H1 (cell line): Measurements from ENCODE around the gene MPP4. TPM values are rescaled to one million over a fixed set of nuclear protein-coding genes. Genes with fewer than 3 reads are reported as not detected.

Experiments used
- CTCF ChIA-PET: fragments of 300-600 bp; sonication (Branson Sonifier 250); formaldehyde crosslinking; loops from one replicate; lab custom pipeline; 2021; ENCODE audit not compliant: partially characterized antibody; lab: Charles Lee
- POLR2A ChIA-PET: fragments of 300-600 bp; sonication (Branson Sonifier 250); formaldehyde crosslinking; loops from one replicate; lab custom pipeline; 2021; ENCODE audit warnings: inconsistent platforms; ENCODE audit not compliant: partially characterized antibody; lab: Charles Lee
- DNase-seq, 2 experiments: peaks; one replicate each; pipeline versions ENCODE4 v3.0.0 to v3.0.0-alpha.2; 2010 to 2022; ENCODE audit warnings: low spot score in 2 of 2, low read depth in 1 of 2, mixed read lengths in 1 of 2
- FAIRE-seq: peaks from 2 replicates; lab custom pipeline; 2011; peaks lifted over from hg19 to GRCh38; lab: Jason Lieb, UNC
- H2AFZ ChIP-seq: 2 replicates; pipeline ENCODE4 v1.8.1; 2012; ENCODE audit warnings: low read length, inconsistent platforms
- H2AK5ac ChIP-seq: 2 replicates; pipeline ENCODE4 v1.6.1; 2013; ENCODE audit warnings: low read depth, low read length
- H2BK120ac ChIP-seq: replicated peaks from 2 replicates; pipeline ENCODE3; 2013; ENCODE audit warnings: low read depth, low read length, inconsistent platforms
- H2BK12ac ChIP-seq: 2 replicates; pipeline ENCODE4 v1.6.1; 2013; ENCODE audit warnings: low read depth, low read length
- H2BK15ac ChIP-seq: 2 replicates; pipeline ENCODE4 v1.6.1; 2013; ENCODE audit warnings: low read length
- H2BK20ac ChIP-seq: 2 replicates; pipeline ENCODE4 v1.6.1; 2013; ENCODE audit warnings: low read length
- H2BK5ac ChIP-seq: 2 replicates; pipeline ENCODE4 v1.6.1; 2013; ENCODE audit warnings: low read depth, low read length
- H3K14ac ChIP-seq: 2 replicates; pipeline ENCODE4 v1.6.1; 2013; ENCODE audit warnings: inconsistent platforms; ENCODE audit not compliant: insufficient read length
- H3K18ac ChIP-seq: 2 replicates; pipeline ENCODE4 v1.6.1; 2013; ENCODE audit warnings: low read length; ENCODE audit errors: extremely low read depth
- H3K23ac ChIP-seq: 2 replicates; pipeline ENCODE4 v1.6.1; 2013; ENCODE audit warnings: inconsistent platforms; ENCODE audit not compliant: insufficient read length
- H3K23me2 ChIP-seq: 2 replicates; pipeline ENCODE4 v1.6.1; 2013; ENCODE audit warnings: low read depth, low read length
- H3K27ac ChIP-seq: 2 replicates; pipeline ENCODE4 v1.6.1; 2011; ENCODE audit warnings: low read depth, low read length, inconsistent platforms
- H3K27me3 ChIP-seq, 4 experiments: replicated peaks in 1 of 4; 1 replicate in 1 of 4; 2 replicates in 3 of 4; pipeline versions ENCODE4 v1.6.1 to v1.8.1; 2011 to 2013; ENCODE audit warnings: low read length in 3 of 4, mild to moderate bottlenecking in 3 of 4, inconsistent platforms in 2 of 4, mixed read lengths in 2 of 4, moderate library complexity in 1 of 4; ENCODE audit not compliant: control insufficient read depth in 3 of 4, insufficient read depth in 3 of 4; ENCODE audit errors: extremely low read depth in 1 of 4
- H3K36me3 ChIP-seq, 4 experiments: 2 replicates each; pipeline versions ENCODE4 v1.6.1 to v1.8.1; 2011 to 2013; ENCODE audit warnings: mild to moderate bottlenecking in 4 of 4, low read length in 3 of 4, moderate library complexity in 2 of 4, control low read depth in 1 of 4, inconsistent platforms in 1 of 4; ENCODE audit not compliant: insufficient read depth in 4 of 4, control insufficient read depth in 2 of 4
- H3K4ac ChIP-seq: replicated peaks from 2 replicates; pipeline ENCODE3; 2013; ENCODE audit warnings: low read length, low read depth, mixed read lengths, inconsistent platforms; ENCODE audit not compliant: insufficient read length
- H3K4me1 ChIP-seq, 4 experiments: replicated peaks in 1 of 4; 1 replicate in 1 of 4; 2 replicates in 3 of 4; pipeline versions ENCODE4 v1.6.1 to v1.8.1; 2011 to 2013; ENCODE audit warnings: low read length in 3 of 4, inconsistent platforms in 2 of 4, mixed read lengths in 1 of 4; ENCODE audit not compliant: insufficient read depth in 4 of 4, control insufficient read depth in 3 of 4
- H3K4me2 ChIP-seq, 2 experiments: 2 replicates each; pipeline versions ENCODE4 v1.6.1 to v1.8.1; 2011 to 2013; ENCODE audit warnings: low read depth in 2 of 2, low read length in 2 of 2, control low read depth in 1 of 2, inconsistent platforms in 1 of 2, mild to moderate bottlenecking in 1 of 2; ENCODE audit not compliant: insufficient read depth in 1 of 2
- H3K4me3 ChIP-seq, 4 experiments: fragments of 200-600, 300-600 bp in 1 of 4; sonication (generic), shearing (Covaris generic), sonication (Bioruptor Twin) in 1 of 4; 2 replicates each; pipeline versions ENCODE4 v1.5.1 to v1.8.1; 2011 to 2016; ENCODE audit warnings: low read length in 4 of 4, low read depth in 3 of 4, control low read depth in 2 of 4, inconsistent platforms in 2 of 4, mild to moderate bottlenecking in 2 of 4, mixed read lengths in 1 of 4, moderate library complexity in 1 of 4; ENCODE audit not compliant: insufficient read depth in 2 of 4; ENCODE audit errors: extremely low read depth in 1 of 4
- H3K56ac ChIP-seq: replicated peaks from 2 replicates; pipeline ENCODE3; 2013; ENCODE audit warnings: low read depth, mild to moderate bottlenecking, mixed read lengths, low read length, inconsistent platforms; ENCODE audit not compliant: insufficient read length
- H3K79me1 ChIP-seq: 2 replicates; pipeline ENCODE4 v1.6.1; 2013; ENCODE audit warnings: low read depth, low read length, control low read depth
- H3K79me2 ChIP-seq, 2 experiments: 2 replicates each; pipeline versions ENCODE4 v1.6.1 to v1.8.1; 2012 to 2013; ENCODE audit warnings: low read length in 2 of 2, mild to moderate bottlenecking in 2 of 2, inconsistent platforms in 1 of 2; ENCODE audit not compliant: insufficient read depth in 2 of 2, control insufficient read depth in 1 of 2
- H3K9ac ChIP-seq, 4 experiments: replicated peaks in 1 of 4; 1 replicate in 1 of 4; 2 replicates in 3 of 4; pipeline versions ENCODE4 v1.6.1 to v1.8.1; 2011 to 2013; ENCODE audit warnings: low read depth in 3 of 4, low read length in 3 of 4, control low read depth in 2 of 4, mild to moderate bottlenecking in 2 of 4, moderate library complexity in 2 of 4, inconsistent platforms in 1 of 4; ENCODE audit errors: extremely low read depth in 1 of 4
- H3K9me3 ChIP-seq, 2 experiments: 2 replicates each; pipeline versions ENCODE4 v1.6.1 to v1.8.1; 2012 to 2013; ENCODE audit warnings: mild to moderate bottlenecking in 2 of 2, moderate library complexity in 2 of 2, control low read depth in 1 of 2, inconsistent platforms in 1 of 2, low read depth in 1 of 2, low read length in 1 of 2, mixed read lengths in 1 of 2; ENCODE audit not compliant: insufficient read depth in 2 of 2
- H4K20me1 ChIP-seq, 2 experiments: replicated peaks in 1 of 2; 2 replicates each; pipeline versions ENCODE3 to v1.8.1; 2011 to 2013; ENCODE audit warnings: inconsistent platforms in 2 of 2, low read length in 2 of 2, mild to moderate bottlenecking in 1 of 2; ENCODE audit not compliant: insufficient read depth in 2 of 2, control insufficient read depth in 1 of 2
- H4K5ac ChIP-seq: 2 replicates; pipeline ENCODE4 v1.6.1; 2013; ENCODE audit warnings: low read length, low read depth, mixed read lengths, inconsistent platforms; ENCODE audit not compliant: insufficient read length
- H4K8ac ChIP-seq: 2 replicates; pipeline ENCODE4 v1.8.0; 2013; ENCODE audit warnings: mild to moderate bottlenecking, moderate library complexity, low read length, inconsistent platforms; ENCODE audit not compliant: insufficient read depth; ENCODE audit errors: extremely low read depth
- H4K91ac ChIP-seq: replicated peaks from 2 replicates; pipeline ENCODE3; 2013; ENCODE audit warnings: low read length, mixed read lengths, inconsistent platforms; ENCODE audit not compliant: insufficient read length
- E2F6 ChIP-seq: IDR thresholded peaks from 2 replicates; pipeline ENCODE4 v1.6.1; 2012; ENCODE audit warnings: inconsistent platforms
- NANOG ChIP-seq: IDR thresholded peaks from 2 replicates; pipeline ENCODE4 v1.6.1; 2011; ENCODE audit warnings: low read length, low read depth, mild to moderate bottlenecking, inconsistent platforms; ENCODE audit not compliant: insufficient read depth, poor library complexity, severe bottlenecking
- NRF1 ChIP-seq: IDR thresholded peaks from 2 replicates; pipeline ENCODE4 v1.6.1; 2011; ENCODE audit warnings: mild to moderate bottlenecking, low read depth, low read length, improper control_type of control experiment
- RAD21 ChIP-seq, 2 experiments: IDR thresholded peaks in 1 of 2; conservative IDR thresholded peaks in 1 of 2; 2 replicates each; pipeline ENCODE4 v1.6.1; 2011; ENCODE audit warnings: low read depth in 2 of 2, low read length in 2 of 2, improper control_type of control experiment in 1 of 2, inconsistent platforms in 1 of 2, mild to moderate bottlenecking in 1 of 2, moderate library complexity in 1 of 2
- SRF ChIP-seq: IDR thresholded peaks from 2 replicates; pipeline ENCODE4 v1.6.1; 2011; ENCODE audit warnings: mild to moderate bottlenecking, low read depth, low read length, moderate library complexity
- WGBS, 2 experiments: shearing (Covaris generic) in 1 of 2; methylation state at CpG; one replicate each; pipeline versions ENCODE4 v1.1.6 to v1.1.7; 2013 to 2015; ENCODE audit warnings: low lambda C conversion rate in 2 of 2, mixed read lengths in 2 of 2, inconsistent platforms in 1 of 2, low coverage in 1 of 2, missing lambda C conversion rate in 1 of 2; ENCODE audit not compliant: insufficient replicate concordance in 2 of 2, insufficient coverage in 1 of 2, insufficient read length in 1 of 2; ENCODE audit errors: extremely low coverage in 1 of 2, missing lambda C conversion rate in 1 of 2; 5-methylcytosine and 5-hydroxymethylcytosine counted together
- polyA plus RNA-seq, 7 experiments: library from polyadenylated mRNA; depleted of rRNA in 3 of 7; stranded (reverse) in 5 of 7; unstranded in 2 of 7; fragments of >200 nt in 5 of 7; fragments of 200-250 nt in 2 of 7; gene quantifications; 1 replicate in 5 of 7; 2 replicates in 1 of 7; 4 replicates in 1 of 7; pipeline versions ENCODE4 v1.2.1 to v1.2.3, GENCODE V29; 2011 to 2013; ENCODE audit warnings: missing spikeins in 2 of 7, mixed read lengths in 2 of 7
- total RNA-seq: library from RNA; stranded (reverse); fragmentation: NEBNext Ultra II Directional; extraction: Animal tissue kit (Norgen Biotek cat#: 25700); gene quantifications from 2 replicates; pipeline ENCODE4 v1.2.1, GENCODE V29; 2021

The MPP4 gene
- total and polyA plus RNA-seq, 2 of the 8 experiments (the other 6 are each of a cell fraction or from before 2014, with no cell fraction given) = not detected

- CTCF ChIA-PET = no interaction called here
Measured at GRCh38 chr2:201597397-201597796, 101.0 kb downstream of the MPP4 start.

More at GRCh38 chr2:201597397-201597796, 101.0 kb downstream of the MPP4 start:
- Histone ChIP-seq H3K9me3 (no peaks in the 10 kb centered on the region), H2BK12ac (no peak overlapping the region), H2BK15ac (no peak overlapping the region), H2AK5ac (no peak overlapping the region), H3K23me2 (no peaks in the 10 kb centered on the region; the same call in 1 of the 2 replicates), H3K36me3 (no peaks in the 10 kb centered on the region), H2BK5ac (no peak overlapping the region), H3K4me2 (no peak overlapping the region), H2BK20ac (no peak overlapping the region), H3K4me3 (no peak overlapping the region), H4K5ac (no peak overlapping the region), H3K4ac (no peak overlapping the region), H3K14ac (no peak overlapping the region), H3K27ac (no peak overlapping the region), H4K91ac (no peak overlapping the region), H3K79me1 (no peaks in the 10 kb centered on the region), H3K27me3 (no peaks in the 10 kb centered on the region), H3K4me1 (no peaks in the 10 kb centered on the region), H3K56ac (no peak overlapping the region), H4K8ac (no peak overlapping the region), H3K23ac (no peak overlapping the region), H3K9ac (no peak overlapping the region), H3K18ac (no peak overlapping the region), H2AFZ (0 out of 2 replicates have a peak overlapping the region, but pooled peaks have one; percentile 4), H3K79me2 (no peaks in the 10 kb centered on the region), H4K20me1 (no peaks in the 10 kb centered on the region), H2BK120ac (no peak overlapping the region)
- TF ChIP-seq NANOG (no peak), E2F6 (no peak), SRF (no peak), NRF1 (no peak), RAD21 (IDR thresholded peaks at IDR 0.05 in 1 of 2, conservative IDR thresholded peaks at IDR 0.05 in 1 of 2; ENCODE audit: low read depth in 2 of 2, low read length in 2 of 2) (no peak)
- DNase-seq (no peak), FAIRE-seq (no peak)
- WGBS, 2 experiments = 74% methylated on average over 8 of the region's 8 CpGs; no CpG with 5 or more reads in 1 of the 2 experiments
- POLR2A ChIA-PET = no interaction called here
